Upper lobe of left lung (tissue), 6 donors: Measurements from ENCODE around the gene FOCAD. TPM values are rescaled to one million over a fixed set of nuclear protein-coding genes. Genes with fewer than 3 reads are reported as not detected.

ENCODE experiments used
- ATAC-seq, 2 donors: fragments of 200-7000 bp; cut with Tn5 transposase; one replicate each; pipeline ENCODE4 v1.9.1; 2022; ENCODE audit warnings: mild to moderate bottlenecking in 2 of 2, moderate library complexity in 2 of 2; ENCODE audit not compliant: low FRiP score in 2 of 2
- DNase-seq, 2 donors: peaks; one replicate each; pipeline ENCODE4 v3.0.0-alpha.2; 2019 to 2020
- H3K27ac ChIP-seq, 4 donors: fragments of 200-600 bp; sonication (generic); one replicate each; pipeline ENCODE4 v1.5.1; 2016 to 2019
- H3K27me3 ChIP-seq, 4 donors: fragments of 200-600 bp; sonication (generic); one replicate each; pipeline ENCODE4 v1.5.1; 2017 to 2019
- H3K36me3 ChIP-seq, 4 donors: fragments of 200-600 bp; sonication (generic); one replicate each; pipeline ENCODE4 v1.5.1; 2016 to 2019
- H3K4me1 ChIP-seq, 4 donors: fragments of 200-600 bp; sonication (generic); one replicate each; pipeline ENCODE4 v1.5.1; 2018 to 2019
- H3K4me3 ChIP-seq, 4 donors: fragments of 200-600 bp; sonication (generic); one replicate each; pipeline ENCODE4 v1.5.1; 2017 to 2019; ENCODE audit warnings: mild to moderate bottlenecking in 2 of 4, moderate library complexity in 1 of 4
- H3K9me3 ChIP-seq, 4 donors: fragments of 200-600 bp; sonication (generic); one replicate each; pipeline ENCODE4 v1.5.1; 2018 to 2019
- CTCF ChIP-seq, 6 experiments: fragments of 450-650 bp in 4 of 6; fragments of 200-600 bp in 2 of 6; sonication (generic) in 2 of 6; IDR thresholded peaks; one replicate each; pipeline ENCODE4 v1.5.1; 2016 to 2019; ENCODE audit warnings: antibody characterized with exemption in 6 of 6
- EP300 ChIP-seq, 4 donors: sonication (generic); formaldehyde crosslinking; IDR thresholded peaks; one replicate each; pipeline ENCODE4 v1.5.1; 2017; ENCODE audit warnings: antibody characterized with exemption in 4 of 4, control low read depth in 2 of 4
- POLR2A ChIP-seq, 4 donors: fragments of 450-650 bp; IDR thresholded peaks; one replicate each; pipeline ENCODE4 v1.5.1; 2016 to 2017; ENCODE audit warnings: antibody characterized with exemption in 4 of 4, mild to moderate bottlenecking in 2 of 4
- POLR2AphosphoS5 ChIP-seq, 2 donors: sonication (generic); formaldehyde crosslinking; IDR thresholded peaks; one replicate each; pipeline ENCODE4 v1.5.1; 2017; ENCODE audit warnings: antibody characterized with exemption in 2 of 2
- WGBS, 2 donors: methylation state at CpG; one replicate each; pipeline ENCODE4 v1.1.5; 2017 to 2018; 5-methylcytosine and 5-hydroxymethylcytosine counted together
- total RNA-seq, 6 donors: library from RNA; depleted of rRNA in 4 of 6; stranded (reverse); fragments of >200 nt in 4 of 6; gene quantifications; one replicate each; pipeline versions ENCODE4 v1.1.0 to v1.2.1, GENCODE V29; 2016 to 2021
- donor health status: DM: no; HTN: no; CAD: no; lungs with moderate emphysema.
- donor health status: DM: no; HTN: yes; CAD: no; lungs with severe emphysema.

FOCAD gene
- total RNA-seq, 6 donors from 2014 or later = 21.0 to 83.8 (median 28.3) TPM

GRCh38 chr9:20659474-20659967 is 24.5 kb upstream of the FOCAD start:
- DNase-seq (no peak), ATAC-seq (no peak)
- H3K36me3 ChIP-seq = no peaks in the 10 kb centered on the region
- H3K27me3 ChIP-seq = no peaks in the 10 kb centered on the region
- WGBS, 2 donors = 77 to 88% methylated on average over 2 of the region's 2 CpGs
- H3K4me3 ChIP-seq = peak overlapping the region in 1 of 4 donors; percentile 54
- H3K9me3 ChIP-seq = no peaks in the 10 kb centered on the region
- no peak overlapping the region for H3K27ac ChIP-seq
- H3K4me1 ChIP-seq = peaks cover 0 to 14% (median 1%) of the 10 kb centered on the region in 4 donors
- TF ChIP-seq POLR2AphosphoS5 (IDR thresholded peaks at IDR 0.05) = no peak
- TF ChIP-seq POLR2A (IDR thresholded peaks at IDR 0.05) = no peak
- no peak for TF ChIP-seq CTCF (IDR thresholded peaks at IDR 0.05)
- TF ChIP-seq EP300 (IDR thresholded peaks at IDR 0.05) = no peak

GRCh38 chr9:20662156-20662555 is 21.9 kb upstream of the FOCAD start:
- Histone ChIP-seq H3K27me3 (no peaks in the 10 kb centered on the region), H3K9me3 (no peaks in the 10 kb centered on the region), H3K4me3 (no peak overlapping the region), H3K36me3 (no peaks in the 10 kb centered on the region), H3K27ac (no peak overlapping the region), H3K4me1 (peaks cover 0 to 14% (median 1%) of the 10 kb centered on the region in 4 donors)
- WGBS, 2 donors = 78 to 87% methylated on average over 3 of the region's 3 CpGs
- no peak for DNase-seq
- TF ChIP-seq CTCF (IDR thresholded peaks at IDR 0.05) = no peak
- no peak for TF ChIP-seq POLR2AphosphoS5 (IDR thresholded peaks at IDR 0.05)
- no peak for TF ChIP-seq EP300 (IDR thresholded peaks at IDR 0.05)
- TF ChIP-seq POLR2A (IDR thresholded peaks at IDR 0.05) = no peak
- no peak for ATAC-seq

GRCh38 chr9:20663133-20663532 is 20.9 kb upstream of the FOCAD start:
- Histone ChIP-seq H3K4me3 (no peak overlapping the region), H3K36me3 (no peaks in the 10 kb centered on the region), H3K27me3 (no peaks in the 10 kb centered on the region), H3K27ac (no peak overlapping the region), H3K4me1 (peaks cover 0 to 14% (median 1%) of the 10 kb centered on the region in 4 donors), H3K9me3 (no peaks in the 10 kb centered on the region)
- DNase-seq (no peak), ATAC-seq (no peak)
- no peak for TF ChIP-seq EP300 (IDR thresholded peaks at IDR 0.05)
- no peak for TF ChIP-seq POLR2AphosphoS5 (IDR thresholded peaks at IDR 0.05)
- TF ChIP-seq POLR2A (IDR thresholded peaks at IDR 0.05) = no peak
- TF ChIP-seq CTCF (IDR thresholded peaks at IDR 0.05) = no peak
- 94 to 97% methylated on average over 2 of the region's 2 CpGs for WGBS, 2 donors

- TF ChIP-seq POLR2AphosphoS5 (IDR thresholded peaks at IDR 0.05) = no peak
- TF ChIP-seq POLR2A (IDR thresholded peaks at IDR 0.05) = no peak
- no peak for TF ChIP-seq EP300 (IDR thresholded peaks at IDR 0.05)
- TF ChIP-seq CTCF (IDR thresholded peaks at IDR 0.05) = no peak
- no peak overlapping the region for H3K4me3 ChIP-seq
- no peaks in the 10 kb centered on the region for H3K9me3 ChIP-seq
- H3K27me3 ChIP-seq = no peaks in the 10 kb centered on the region
- ATAC-seq = no peak
- WGBS, 2 donors = 96 to 98% methylated on average over 3 of the region's 3 CpGs
- no peak overlapping the region for H3K27ac ChIP-seq
- DNase-seq = no peak
- H3K4me1 ChIP-seq = peaks cover 0 to 12% (median 1%) of the 10 kb centered on the region in 4 donors
- no peaks in the 10 kb centered on the region for H3K36me3 ChIP-seq
Observed at GRCh38 chr9:20664501-20664900, 19.6 kb upstream of the FOCAD start.

- no peak overlapping the region for H3K4me3 ChIP-seq
- WGBS, 2 donors = 78% methylated on average over 6 of the region's 6 CpGs
- TF ChIP-seq CTCF (IDR thresholded peaks at IDR 0.05) (no peak), POLR2A (IDR thresholded peaks at IDR 0.05) (no peak), POLR2AphosphoS5 (IDR thresholded peaks at IDR 0.05) (no peak), EP300 (IDR thresholded peaks at IDR 0.05) (no peak)
- H3K36me3 ChIP-seq = no peaks in the 10 kb centered on the region
- H3K27me3 ChIP-seq = no peaks in the 10 kb centered on the region
- ATAC-seq = no peak
- H3K4me1 ChIP-seq = no peaks in the 10 kb centered on the region
- no peak for DNase-seq
- H3K9me3 ChIP-seq = no peaks in the 10 kb centered on the region
- no peak overlapping the region for H3K27ac ChIP-seq
Observed at GRCh38 chr9:20670395-20670794, 13.7 kb upstream of the FOCAD start.
